HG02885 (cell line): Measurements from ENCODE around the gene ANO9.

Source experiments
- ATAC-seq: cut with Tn5 transposase; IDR thresholded peaks from one replicate; pipeline ENCODE4 v1.9.1; 2021; ENCODE audit warnings: mild to moderate bottlenecking; ENCODE audit not compliant: unreplicated experiment, poor library complexity

Gene ANO9

GRCh38 chr11:441418-442274, at the start of gene ANO9:
Gene ANO9, minus strand, starts transcription at chr11:442011. Its CDS starts 85 bp downstream, at chr11:441926.
- peak; percentile 64 for ATAC-seq

- no peak for ATAC-seq
Observed at GRCh38 chr11:491358-491757, 49.5 kb upstream of the ANO9 start.

- ATAC-seq: no peak
Observed at GRCh38 chr11:490930-491260, 49.1 kb upstream of the ANO9 start.

- ATAC-seq: no peak
Observed at GRCh38 chr11:490186-490929, 48.5 kb upstream of the ANO9 start.

GRCh38 chr11:489610-490185, 47.9 kb upstream of the ANO9 start:
- ATAC-seq: no peak

- no peak for ATAC-seq
Observed at GRCh38 chr11:488992-489391, 47.2 kb upstream of the ANO9 start.

- ATAC-seq: no peak
Observed at GRCh38 chr11:488579-488978, 46.8 kb upstream of the ANO9 start.

- no peak for ATAC-seq
Observed at GRCh38 chr11:488062-488461, 46.3 kb upstream of the ANO9 start.

- ATAC-seq: no peak
Observed at GRCh38 chr11:487571-488021, 45.8 kb upstream of the ANO9 start.

- no peak for ATAC-seq
Observed at GRCh38 chr11:486189-486588, 44.4 kb upstream of the ANO9 start.

GRCh38 chr11:484616-485015, 42.8 kb upstream of the ANO9 start:
- no peak for ATAC-seq

GRCh38 chr11:479311-479710, 37.5 kb upstream of the ANO9 start:
- no peak for ATAC-seq

GRCh38 chr11:477052-477715, 35.4 kb upstream of the ANO9 start:
- no peak for ATAC-seq

GRCh38 chr11:476416-476815, 34.6 kb upstream of the ANO9 start:
- no peak for ATAC-seq

GRCh38 chr11:475941-476340, 34.1 kb upstream of the ANO9 start:
- ATAC-seq: no peak

- no peak for ATAC-seq
Observed at GRCh38 chr11:474914-475506, 33.2 kb upstream of the ANO9 start.

- no peak for ATAC-seq
Observed at GRCh38 chr11:473962-474785, 32.4 kb upstream of the ANO9 start.

GRCh38 chr11:473415-473814, 31.6 kb upstream of the ANO9 start:
- no peak for ATAC-seq

- ATAC-seq: no peak
Observed at GRCh38 chr11:472816-473215, 31.0 kb upstream of the ANO9 start.

GRCh38 chr11:472272-472671, 30.5 kb upstream of the ANO9 start:
- no peak for ATAC-seq
